GM21737 (cell line): Measurements from ENCODE around the gene SH3BGR.
"Not testable (repeated sequence)": the region's sequence is repeated elsewhere in the genome, so short reads cannot be mapped to it uniquely, and the experiment has no call there.

Experiments used
- ATAC-seq: cut with Tn5 transposase; IDR thresholded peaks from one replicate; pipeline ENCODE4 v1.9.1; 2021; ENCODE audit warnings: mild to moderate bottlenecking, moderate library complexity; ENCODE audit not compliant: unreplicated experiment

The SH3BGR gene

GRCh38 chr21:39538453-39539042 lies 86.8 kb downstream of the SH3BGR start:
- ATAC-seq: no peak

GRCh38 chr21:39540367-39540766 lies 88.6 kb downstream of the SH3BGR start:
- ATAC-seq: not testable (repeated sequence)

GRCh38 chr21:39542736-39543135 lies 91.0 kb downstream of the SH3BGR start:
- no peak for ATAC-seq

- ATAC-seq: no peak
Measured at GRCh38 chr21:39546522-39546921, 94.8 kb downstream of the SH3BGR start.

GRCh38 chr21:39552856-39553255 lies 101.1 kb downstream of the SH3BGR start:
- no peak for ATAC-seq

- no peak for ATAC-seq
Measured at GRCh38 chr21:39553331-39553730, 101.6 kb downstream of the SH3BGR start.

GRCh38 chr21:39555911-39556590 lies 104.3 kb downstream of the SH3BGR start:
- no peak for ATAC-seq

GRCh38 chr21:39559511-39559910 lies 107.7 kb downstream of the SH3BGR start:
- no peak for ATAC-seq

- no peak for ATAC-seq
Measured at GRCh38 chr21:39561140-39561539, 109.4 kb downstream of the SH3BGR start.

GRCh38 chr21:39562791-39563770 lies 111.3 kb downstream of the SH3BGR start:
- ATAC-seq: no peak

GRCh38 chr21:39564200-39564599 lies 112.4 kb downstream of the SH3BGR start:
- ATAC-seq: no peak
